Thyroid gland (tissue), 4 donors: ENCODE data around the gene LTB4R. TPM values are rescaled to one million over a fixed set of nuclear protein-coding genes. Genes with fewer than 3 reads are reported as not detected.
"Not testable (repeated sequence)": the region's sequence is repeated elsewhere in the genome, so short reads cannot be mapped to it uniquely, and the experiment has no call there.

ENCODE experiments used
- DNase-seq, 2 donors: peaks; one replicate each; pipeline ENCODE4 v3.0.0-alpha.2; 2019
- H3K27ac ChIP-seq, 3 donors: fragments of 200-600 bp; sonication (generic); 1 replicate in 2 of 3; 2 replicates in 1 of 3; pipeline ENCODE4 v1.5.1; 2016 to 2019; ENCODE audit warnings: mild to moderate bottlenecking in 1 of 3, moderate library complexity in 1 of 3
- H3K27me3 ChIP-seq: fragments of 200-600 bp; sonication (generic); one replicate; pipeline ENCODE4 v1.5.1; 2019
- H3K36me3 ChIP-seq, 2 donors: fragments of 200-600 bp; sonication (generic); one replicate each; pipeline ENCODE4 v1.5.1; 2016 to 2019
- H3K4me1 ChIP-seq, 2 donors: fragments of 200-600 bp; sonication (generic); one replicate each; pipeline ENCODE4 v1.5.1; 2017 to 2019
- H3K4me3 ChIP-seq, 3 donors: fragments of 200-600 bp; sonication (generic); replicated peaks in 1 of 3; 1 replicate in 2 of 3; 2 replicates in 1 of 3; pipeline ENCODE4 v1.5.1; 2016; ENCODE audit warnings: mild to moderate bottlenecking in 1 of 3
- H3K9me3 ChIP-seq: fragments of 200-600 bp; sonication (generic); one replicate; pipeline ENCODE4 v1.5.1; 2017
- CTCF ChIP-seq, 6 experiments: fragments of 200-600 bp in 3 of 6; fragments of 450-650 bp in 3 of 6; sonication (generic) in 3 of 6; IDR thresholded peaks; one replicate each; pipeline ENCODE4 v1.5.1; 2016 to 2019; ENCODE audit warnings: antibody characterized with exemption in 6 of 6, mild to moderate bottlenecking in 2 of 6, inconsistent platforms in 1 of 6, moderate library complexity in 1 of 6
- POLR2A ChIP-seq, 2 donors: fragments of 450-650 bp; IDR thresholded peaks; one replicate each; pipeline ENCODE4 v1.6.1; 2017; ENCODE audit warnings: antibody characterized with exemption in 2 of 2, mild to moderate bottlenecking in 2 of 2, moderate library complexity in 1 of 2
- WGBS, 2 donors: methylation state at CpG; one replicate each; pipeline ENCODE4 v1.1.5; 2017; 5-methylcytosine and 5-hydroxymethylcytosine counted together
- intact Hi-C: fragments of 100-400 bp; cut with DNase I; formaldehyde crosslinking; loops from one replicate; pipeline ENCODE4 v1.15.1; 2023
- total RNA-seq, 4 donors: library from RNA; depleted of rRNA; stranded (reverse); fragments of >200 nt; gene quantifications; one replicate each; pipeline ENCODE4 v1.2.3, GENCODE V29; 2016

The LTB4R gene
- total RNA-seq, 4 donors from 2014 or later, result 4.2 to 7.4 (median 4.3) TPM

GRCh38 chr14:24353559-24354481 is 42.5 kb downstream of the LTB4R start:
- Histone ChIP-seq H3K27ac (no peak overlapping the region), H3K9me3 (no peaks in the 10 kb centered on the region), H3K27me3 (no peaks in the 10 kb centered on the region), H3K4me1 (peaks cover 9 to 25% of the 10 kb centered on the region in 2 donors), H3K4me3 (no peak overlapping the region), H3K36me3 (no peaks in the 10 kb centered on the region)
- DNase-seq, result no peak
- WGBS, 2 donors, result 89% methylated on average over 5 of the region's 5 CpGs
- TF ChIP-seq POLR2A (IDR thresholded peaks at IDR 0.05) (no peak), CTCF (IDR thresholded peaks at IDR 0.05) (no peak)
- intact Hi-C loops, result no loop called here

- H3K27ac ChIP-seq, H3K9me3 ChIP-seq, H3K4me3 ChIP-seq, intact Hi-C loops, H3K36me3 ChIP-seq, DNase-seq, H3K27me3 ChIP-seq: not testable (repeated sequence)
- peaks cover 9 to 25% of the 10 kb centered on the region in 2 donors for H3K4me1 ChIP-seq
- 89 to 95% methylated on average over 3 of the region's 3 CpGs for WGBS, 2 donors
Measured at GRCh38 chr14:24354482-24354825, 43.2 kb downstream of the LTB4R start.

- H3K4me1 ChIP-seq, result peaks cover 9 to 25% of the 10 kb centered on the region in 2 donors
- H3K27ac ChIP-seq, result no peak overlapping the region
- 89 to 90% methylated on average over 7 of the region's 7 CpGs for WGBS, 2 donors
Measured at GRCh38 chr14:24355009-24355408, 43.7 kb downstream of the LTB4R start.

GRCh38 chr14:24356208-24356607 is 44.9 kb downstream of the LTB4R start:
- no peak overlapping the region for H3K27ac ChIP-seq
- H3K27me3 ChIP-seq, result no peaks in the 10 kb centered on the region
- intact Hi-C loops, result no loop called here
- TF ChIP-seq POLR2A (IDR thresholded peaks at IDR 0.05), result no peak
- H3K4me3 ChIP-seq, result no peak overlapping the region
- no peaks in the 10 kb centered on the region for H3K9me3 ChIP-seq
- DNase-seq, result no peak
- no peaks in the 10 kb centered on the region for H3K36me3 ChIP-seq
- 95 to 96% methylated on average over 4 of the region's 4 CpGs for WGBS, 2 donors
- H3K4me1 ChIP-seq, result peaks cover 9 to 25% of the 10 kb centered on the region in 2 donors

More at GRCh38 chr14:24355009-24355408, 43.7 kb downstream of the LTB4R start:
- Histone ChIP-seq H3K4me3 (no peak overlapping the region), H3K36me3 (no peaks in the 10 kb centered on the region), H3K9me3 (no peaks in the 10 kb centered on the region), H3K27me3 (no peaks in the 10 kb centered on the region)
- no peak for DNase-seq
- TF ChIP-seq CTCF (IDR thresholded peaks at IDR 0.05) (no peak), POLR2A (IDR thresholded peaks at IDR 0.05) (no peak)
- intact Hi-C loops, result no loop called here

GRCh38 chr14:24360281-24360680 is 49.0 kb downstream of the LTB4R start:
- Histone ChIP-seq H3K9me3 (no peaks in the 10 kb centered on the region), H3K27me3 (no peaks in the 10 kb centered on the region), H3K27ac (no peak overlapping the region), H3K4me3 (no peak overlapping the region), H3K4me1 (peaks cover 5 to 6% of the 10 kb centered on the region in 2 donors), H3K36me3 (no peaks in the 10 kb centered on the region)
- intact Hi-C loops, result no loop called here
- TF ChIP-seq CTCF (IDR thresholded peaks at IDR 0.05), result no peak
- TF ChIP-seq POLR2A (IDR thresholded peaks at IDR 0.05), result no peak
- 92 to 100% methylated on average over 3 of the region's 3 CpGs for WGBS, 2 donors
- DNase-seq, result no peak

- Histone ChIP-seq H3K4me3 (no peak overlapping the region), H3K27ac (no peak overlapping the region), H3K9me3 (no peaks in the 10 kb centered on the region), H3K36me3 (no peaks in the 10 kb centered on the region), H3K27me3 (no peaks in the 10 kb centered on the region), H3K4me1 (peaks cover 13 to 15% of the 10 kb centered on the region in 2 donors)
- no peak for DNase-seq
- WGBS, 2 donors, result 77 to 80% methylated on average over 2 of the region's 2 CpGs
- intact Hi-C loops, result no loop called here
- TF ChIP-seq POLR2A (IDR thresholded peaks at IDR 0.05) (no peak), CTCF (IDR thresholded peaks at IDR 0.05) (no peak)
Measured at GRCh38 chr14:24361326-24361725, 50.0 kb downstream of the LTB4R start.
